T-cell (primary cell): ENCODE results near the gene ITPR3. TPM values are rescaled to one million over a fixed set of nuclear protein-coding genes. Genes with fewer than 3 reads are reported as not detected.

Experiments used
- total RNA-seq, 35 experiments: library from RNA in 6 of 35; stranded (reverse) in 6 of 35; fragments of 120-200 nt in 1 of 35; gene quantifications; one replicate each; pipeline versions ENCODE4 v1.2.1 to v1.2.4 and lab custom pipeline; 2013 to 2026

The ITPR3 gene
- total RNA-seq, 5 donors from 2014 or later (not counting 1 experiment from before 2014, with no cell fraction given): 49.2 to 63.6 (median 62.4) TPM

Other genes with a start within 250 kb of the ITPR3 start
- gene KIFC1, start 229.5 kb upstream of the ITPR3 start, total RNA-seq: 1 to 10 TPM; 1.1 to 2.9 (median 1.8) TPM
- gene PHF1, start 210.3 kb upstream of the ITPR3 start, total RNA-seq: 100 to 1,000 TPM; 169 to 372 (median 175) TPM
- gene CUTA, start 203.2 kb upstream of the ITPR3 start, total RNA-seq: 100 to 1,000 TPM; 169 to 184 (median 176) TPM
- gene SYNGAP1, start 201.3 kb upstream of the ITPR3 start, total RNA-seq: 100 to 1,000 TPM in 1 of 5 donors, 10 to 100 TPM in 4; 51.2 to 111 (median 64.5) TPM
- gene ZBTB9, start 166.7 kb upstream of the ITPR3 start, total RNA-seq: 10 to 100 TPM in 3 of 5 donors, 1 to 10 TPM in 2; 3.9 to 12.6 (median 11.1) TPM
- 10 to 100 TPM; 22.9 to 31.6 (median 27.9) TPM for gene BAK1, start 41.0 kb upstream of the ITPR3 start, total RNA-seq
- gene UQCC2, start 90.4 kb downstream of the ITPR3 start, total RNA-seq: 10 to 100 TPM; 17.2 to 36.2 (median 32.7) TPM
- gene IP6K3, start 125.6 kb downstream of the ITPR3 start, total RNA-seq: not detected
- 100 to 1,000 TPM; 115 to 125 (median 118) TPM for gene LEMD2, start 167.8 kb downstream of the ITPR3 start, total RNA-seq
- not detected for gene MLN, start 182.7 kb downstream of the ITPR3 start, total RNA-seq